Pulmonary artery endothelial cell (primary cell): Measurements from ENCODE around the gene NACA. TPM values are rescaled to one million over a fixed set of nuclear protein-coding genes. Genes with fewer than 3 reads are reported as not detected.
"Not testable (repeated sequence)": the region's sequence is repeated elsewhere in the genome, so short reads cannot be mapped to it uniquely, and the experiment has no call there.

Source experiments
- DNase-seq: peaks from one replicate; pipeline ENCODE4 v3.0.0-alpha.2; 2011; ENCODE audit warnings: low read depth, low spot score
- total RNA-seq: library from RNA; depleted of rRNA; stranded (reverse); fragments of >200 nt; gene quantifications from 2 replicates; pipeline ENCODE4 v1.2.3, GENCODE V29; 2014

NACA gene
- total RNA-seq, 1 donor from 2014 or later = 1,623 TPM

GRCh38 chr12:56724701-56724971 is 463 bp downstream of the NACA start:
- DNase-seq = no peak

- no peak for DNase-seq
Observed at GRCh38 chr12:56723889-56724700, 1.0 kb downstream of the NACA start.

DNA sequence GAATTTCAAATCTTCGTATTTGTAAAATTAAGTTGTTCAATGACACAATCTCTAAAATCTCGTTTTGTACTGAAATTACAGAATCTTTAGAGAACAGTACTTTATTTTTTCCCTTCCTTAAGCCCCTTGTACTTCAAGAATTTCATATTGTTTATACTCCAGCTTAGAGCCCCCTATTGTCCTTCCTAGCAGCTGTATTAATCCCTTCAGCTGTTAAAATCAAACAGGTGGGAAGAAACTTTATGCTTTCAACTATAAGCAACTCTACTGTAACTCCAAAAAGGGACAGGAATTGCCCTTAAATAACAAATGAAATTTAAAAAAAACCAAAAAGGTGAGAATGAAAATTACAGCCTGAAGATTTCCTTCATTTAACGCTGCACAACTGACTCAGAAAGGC is 1.7 kb downstream of the NACA start:
- no peak for DNase-seq

- DNase-seq = no peak
Observed at GRCh38 chr12:56722832-56723231, 2.3 kb downstream of the NACA start.

DNA sequence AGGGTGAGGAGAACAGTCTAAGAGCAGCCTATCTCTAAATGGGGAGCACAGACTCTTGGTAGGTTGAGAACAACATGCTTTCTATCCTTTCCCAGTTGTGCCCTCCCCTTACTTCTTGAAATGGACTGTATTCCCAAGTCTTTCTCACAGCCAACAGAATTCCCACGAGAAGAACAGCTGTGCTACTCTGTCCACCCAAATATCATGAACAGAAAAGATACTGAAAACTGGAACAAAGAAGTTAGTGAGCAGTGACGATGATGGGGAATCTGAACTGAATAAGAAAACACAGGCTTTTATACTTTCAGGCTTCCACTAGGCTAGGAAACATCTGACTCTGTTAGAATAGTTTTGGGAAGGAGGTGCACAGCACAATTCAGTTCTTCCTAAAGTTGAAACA is 3.4 kb downstream of the NACA start:
- no peak for DNase-seq

DNA sequence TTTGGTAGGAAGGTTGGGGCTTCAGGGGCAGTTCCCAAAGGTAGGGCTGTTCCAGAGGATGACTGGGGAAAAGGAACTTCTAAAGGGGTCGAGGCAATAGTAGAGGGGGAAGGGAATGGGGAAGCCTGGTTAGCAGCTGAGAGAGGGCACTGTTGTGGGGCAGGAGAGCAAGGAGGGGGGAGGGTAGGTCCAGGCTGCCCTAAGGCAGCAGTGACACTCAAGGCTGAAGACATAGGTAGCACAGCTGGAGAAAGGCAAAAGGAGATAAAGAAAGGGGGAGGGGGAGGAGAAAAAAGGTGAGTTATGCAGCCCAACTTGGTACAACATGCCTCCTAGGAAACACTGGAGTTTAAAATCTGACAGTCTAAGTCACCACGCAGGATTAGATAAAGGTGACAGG is 3.9 kb downstream of the NACA start:
- DNase-seq = no peak

- no peak for DNase-seq
Observed at GRCh38 chr12:56720731-56721151, 4.4 kb downstream of the NACA start.

GRCh38 chr12:56719056-56719455 is 6.0 kb downstream of the NACA start:
- DNase-seq = no peak

DNA sequence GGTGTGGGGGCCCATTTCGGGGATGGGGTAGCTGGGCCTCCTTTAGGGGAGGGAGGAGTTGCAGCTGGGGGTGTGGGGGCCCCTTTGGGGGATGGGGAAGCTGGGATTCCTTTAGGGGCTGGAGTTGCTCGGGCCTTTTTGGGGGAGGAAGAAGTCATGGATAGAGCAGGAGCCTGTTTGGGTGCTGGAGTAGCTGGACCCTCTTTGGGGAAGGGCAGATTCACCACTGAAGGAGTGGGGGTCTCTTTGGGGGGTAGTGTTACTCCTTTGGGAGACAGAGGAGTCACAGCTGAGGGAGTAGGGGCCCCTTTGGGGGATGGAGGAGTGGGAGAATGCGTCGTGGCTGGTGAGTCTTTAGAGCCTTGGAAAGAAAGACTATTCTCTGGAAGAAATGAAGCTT is 6.5 kb downstream of the NACA start:
- DNase-seq = no peak

- DNase-seq = no peak
Observed at GRCh38 chr12:56718149-56718548, 7.0 kb downstream of the NACA start.

DNA sequence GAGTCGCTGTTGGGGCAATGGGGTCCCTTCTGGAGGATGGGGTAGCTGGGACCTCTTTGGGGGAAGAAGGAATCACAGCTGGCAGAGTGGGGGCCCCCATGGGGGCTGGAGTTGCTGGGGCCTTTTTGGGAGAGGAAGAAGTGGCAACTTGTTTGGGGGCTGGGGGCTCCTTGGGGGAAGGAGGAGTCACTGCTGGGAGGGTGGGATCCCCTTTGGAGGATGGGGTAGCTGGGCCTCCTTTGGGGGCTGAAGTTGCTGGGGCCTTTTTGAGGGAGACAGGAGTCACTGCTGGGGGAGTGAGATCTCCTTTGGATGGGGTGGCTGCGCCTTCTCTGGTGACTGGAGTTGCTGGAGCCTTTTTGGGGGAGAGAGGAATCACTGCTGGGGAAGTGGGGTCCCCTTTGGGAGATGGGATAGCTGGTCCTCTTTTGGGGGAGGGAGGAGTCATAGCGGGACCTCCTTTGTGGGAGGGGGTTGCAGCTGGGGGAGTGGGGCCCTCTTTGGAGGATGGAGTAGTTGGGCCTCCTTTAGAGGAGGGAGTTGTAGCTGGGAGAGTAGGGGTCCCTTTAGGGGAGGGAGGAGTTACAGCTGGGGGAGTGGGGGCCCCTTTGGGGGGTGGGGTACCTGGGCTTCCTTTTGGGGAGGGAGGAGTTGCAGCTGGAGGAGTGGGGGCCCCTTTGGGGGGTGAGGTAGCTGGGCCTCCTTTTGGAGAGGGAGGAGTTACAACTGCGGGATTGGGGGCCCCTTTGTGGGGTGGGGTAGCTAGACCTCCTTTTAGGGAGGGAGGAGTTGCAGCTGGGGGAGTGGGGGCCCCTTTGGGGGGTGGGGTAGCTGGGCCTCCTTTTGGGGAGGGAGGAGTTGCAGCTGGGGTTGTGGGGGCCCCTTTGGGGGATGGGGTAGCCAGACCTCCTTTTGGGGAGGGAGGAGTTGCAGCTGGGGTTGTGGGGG is 7.9 kb downstream of the NACA start:
- no peak for DNase-seq

DNA sequence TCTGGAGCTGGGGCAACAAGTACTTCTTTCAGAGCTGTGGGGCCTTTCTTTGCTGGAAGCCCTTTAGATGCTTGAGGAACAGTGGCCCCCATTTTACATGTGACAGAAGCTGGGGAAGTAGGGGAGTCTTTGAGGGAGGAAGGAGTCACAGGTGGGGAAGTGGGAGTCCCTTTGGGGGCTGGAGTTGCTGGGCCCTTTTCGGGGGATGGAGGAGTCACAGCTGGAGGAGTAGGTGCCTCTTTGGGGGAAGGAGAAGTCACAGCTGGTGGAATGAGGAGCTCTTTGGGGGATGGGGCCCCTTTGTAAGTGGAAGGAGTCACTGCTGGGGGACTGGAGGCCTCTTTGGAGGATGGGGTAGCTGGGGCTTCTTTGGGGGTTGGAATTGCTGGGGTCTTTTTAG is 8.6 kb downstream of the NACA start:
- DNase-seq = no peak

- DNase-seq = no peak
Observed at GRCh38 chr12:56715798-56716197, 9.3 kb downstream of the NACA start.

- DNase-seq = no peak
Observed at GRCh38 chr12:56714431-56714929, 10.6 kb downstream of the NACA start.

GRCh38 chr12:56713345-56713744 is 11.8 kb downstream of the NACA start:
- no peak for DNase-seq

GRCh38 chr12:56709759-56710376 is 15.2 kb downstream of the NACA start:
- DNase-seq = no peak

- not testable (repeated sequence) for DNase-seq
Observed at GRCh38 chr12:56704522-56704921, 20.6 kb downstream of the NACA start.

DNA sequence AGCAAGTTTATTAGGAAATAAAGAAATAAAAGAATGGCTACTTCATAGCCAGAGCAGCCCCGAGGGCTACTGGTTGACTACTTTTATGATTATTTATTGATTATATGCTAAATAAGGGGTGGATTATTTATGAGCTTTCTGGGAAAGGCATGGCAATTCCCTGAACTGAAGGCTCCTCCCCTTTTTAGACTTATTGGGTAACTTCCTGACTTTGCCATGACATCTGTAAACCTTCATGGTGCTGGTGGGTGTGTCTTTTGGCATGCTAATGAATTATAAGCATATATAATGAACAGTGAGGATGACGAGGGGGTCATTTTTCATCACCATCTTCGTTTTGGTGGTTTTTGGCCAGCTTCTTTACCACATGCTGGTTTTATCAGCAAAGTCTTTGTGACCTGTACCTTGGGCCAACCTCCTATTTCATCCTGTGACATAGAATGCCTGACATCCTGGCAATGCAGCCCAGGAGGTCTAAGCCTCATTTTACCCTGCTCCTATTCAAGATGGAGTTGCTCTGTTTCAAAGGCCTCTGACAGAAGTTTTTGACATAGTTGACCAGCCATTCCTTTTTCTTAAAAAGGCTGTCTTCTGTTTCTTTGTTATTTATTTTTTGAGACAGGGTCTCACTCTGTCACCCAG is 26.0 kb downstream of the NACA start:
- DNase-seq = no peak

DNA sequence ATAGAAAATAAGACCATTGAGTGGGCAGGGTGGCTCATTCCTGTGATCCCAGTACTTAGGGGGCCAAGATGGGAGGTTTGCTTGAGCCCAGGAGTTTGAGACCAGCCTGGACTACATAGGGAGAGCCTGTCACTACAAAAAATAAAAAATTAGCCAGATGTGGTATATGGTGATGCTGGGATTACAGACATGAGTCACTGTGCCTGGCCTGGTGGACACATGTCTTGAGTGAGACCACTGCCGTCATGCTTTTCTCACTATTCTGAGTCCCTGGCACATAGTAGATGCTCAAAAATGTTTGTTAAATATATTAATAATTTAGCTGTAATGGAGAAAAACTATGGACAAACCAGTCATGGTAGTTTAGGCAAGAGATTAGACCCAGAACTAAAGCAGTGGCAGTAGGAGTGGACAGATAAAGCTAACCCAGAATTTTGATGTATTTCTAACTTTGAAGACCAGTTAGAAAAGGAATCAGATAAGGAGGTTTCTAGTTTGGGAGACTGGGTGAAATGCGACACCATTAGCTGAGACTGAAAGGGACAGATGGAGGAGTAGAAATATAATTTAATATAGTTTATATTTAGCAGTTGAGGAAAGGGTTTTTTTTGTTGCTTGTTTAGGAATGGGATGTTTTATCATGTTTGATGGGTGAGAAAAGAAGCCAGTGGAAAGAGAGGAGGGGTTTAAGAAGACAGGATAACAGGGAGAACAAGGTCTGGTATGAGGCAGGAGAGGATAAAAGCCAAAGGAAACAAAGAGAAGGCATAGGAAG is 29.6 kb downstream of the NACA start:
- DNase-seq = no peak

DNA sequence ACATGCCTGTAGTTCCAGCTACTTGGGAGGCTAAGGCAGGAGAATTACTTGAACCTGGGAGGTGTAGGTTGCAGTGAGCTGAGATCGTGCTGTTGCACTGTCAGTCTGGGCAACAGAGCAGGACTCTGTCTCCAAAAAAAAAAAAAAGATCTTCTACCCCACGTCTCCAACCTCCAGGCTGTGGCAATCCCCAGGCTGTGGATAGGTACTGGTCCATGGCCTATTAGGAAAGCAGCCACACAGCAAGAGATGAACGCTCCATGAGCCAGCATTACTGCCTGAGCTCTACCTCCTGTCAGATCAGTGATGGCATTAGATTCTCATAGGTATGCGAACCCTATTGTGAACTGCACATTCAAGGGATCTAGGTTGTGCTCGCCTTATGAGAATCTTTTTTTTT is 30.9 kb downstream of the NACA start:
- DNase-seq = no peak

- no peak for DNase-seq
Observed at GRCh38 chr12:56688846-56689109, 36.3 kb downstream of the NACA start.
